ENCODE measurements around the gene RAP1B.

The RAP1B gene

DNA sequence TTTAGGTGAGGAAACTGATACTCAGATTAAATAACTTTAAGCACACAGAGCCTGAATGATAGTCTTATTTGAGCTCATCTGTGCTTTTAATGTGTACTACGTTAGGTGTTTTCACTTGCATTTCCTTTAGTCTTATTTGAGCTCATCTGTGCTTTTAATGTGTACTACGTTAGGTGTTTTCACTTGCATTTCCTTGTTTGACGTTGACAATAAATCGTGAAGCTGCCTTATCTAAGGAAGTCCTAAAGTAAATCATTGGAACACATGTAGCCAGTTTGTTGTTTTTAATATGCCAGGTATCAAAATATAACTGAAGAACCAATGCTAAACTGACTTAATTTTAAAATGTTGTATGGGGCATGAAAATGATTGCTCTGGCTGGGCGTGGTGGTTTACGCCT is 2.0 kb downstream of the RAP1B start:
- Histone ChIP-seq H3K36me3 (ENCODE audit: control insufficient read depth, low read depth, low read length) (peaks cover 4% of the 10 kb centered on the region), H3K9ac (ENCODE audit: low read length) (no peak overlapping the region), H3K4me1 (ENCODE audit: control insufficient read depth, low read depth, low read length) (peaks cover 26% of the 10 kb centered on the region), H3K4me3 (ENCODE audit: low read length) (peak overlapping the region; percentile 90), H3K9me3 (ENCODE audit: control insufficient read depth, low read depth, low read length) (no peaks in the 10 kb centered on the region), H3K27ac (ENCODE audit: low read length) (no peak overlapping the region), H3K27me3 (ENCODE audit: control insufficient read depth, insufficient read depth, low read length) (no peaks in the 10 kb centered on the region)

DNA sequence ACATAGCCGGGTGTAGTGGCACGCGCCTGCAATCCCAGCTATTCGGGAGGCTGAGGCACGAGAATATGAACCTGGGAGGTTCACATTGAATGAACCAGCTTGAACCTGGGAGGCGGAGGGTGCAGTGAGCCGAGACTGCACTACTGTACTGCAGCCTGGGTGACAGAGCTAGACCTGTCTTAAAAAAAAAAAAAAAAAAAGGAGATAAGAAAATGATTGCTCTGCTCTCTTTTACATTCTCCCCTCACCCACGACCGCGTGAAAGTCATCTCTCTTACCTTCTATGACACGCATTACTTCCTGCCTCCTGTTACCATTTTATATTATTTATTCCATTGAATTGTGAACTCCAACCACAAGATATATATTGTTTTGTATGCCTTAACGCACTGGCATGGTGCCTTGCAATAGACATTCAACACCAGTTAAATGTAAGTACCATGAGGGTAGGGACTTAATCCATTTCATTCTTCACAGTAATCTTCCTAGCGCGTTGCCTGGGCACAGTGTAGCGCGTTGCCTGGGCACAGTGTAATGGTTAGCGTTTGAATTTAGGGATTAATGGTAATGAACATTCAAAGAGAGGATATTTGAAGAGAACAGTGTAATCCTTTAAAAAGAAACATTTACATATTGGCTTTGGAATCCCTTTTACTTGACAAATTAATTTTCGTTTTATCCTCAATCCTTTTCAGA is 2.7 kb downstream of the RAP1B start:
- Histone ChIP-seq H3K4me1 (ENCODE audit: control insufficient read depth, low read depth, low read length) (peaks cover 20% of the 10 kb centered on the region), H3K9ac (ENCODE audit: low read length) (no peak overlapping the region), H3K4me3 (ENCODE audit: low read length) (peak overlapping the region; percentile 90), H3K36me3 (ENCODE audit: control insufficient read depth, low read depth, low read length) (peaks cover 4% of the 10 kb centered on the region), H3K27me3 (ENCODE audit: control insufficient read depth, insufficient read depth, low read length) (no peaks in the 10 kb centered on the region), H3K9me3 (ENCODE audit: control insufficient read depth, low read depth, low read length) (no peaks in the 10 kb centered on the region), H3K27ac (ENCODE audit: low read length) (no peak overlapping the region)

DNA sequence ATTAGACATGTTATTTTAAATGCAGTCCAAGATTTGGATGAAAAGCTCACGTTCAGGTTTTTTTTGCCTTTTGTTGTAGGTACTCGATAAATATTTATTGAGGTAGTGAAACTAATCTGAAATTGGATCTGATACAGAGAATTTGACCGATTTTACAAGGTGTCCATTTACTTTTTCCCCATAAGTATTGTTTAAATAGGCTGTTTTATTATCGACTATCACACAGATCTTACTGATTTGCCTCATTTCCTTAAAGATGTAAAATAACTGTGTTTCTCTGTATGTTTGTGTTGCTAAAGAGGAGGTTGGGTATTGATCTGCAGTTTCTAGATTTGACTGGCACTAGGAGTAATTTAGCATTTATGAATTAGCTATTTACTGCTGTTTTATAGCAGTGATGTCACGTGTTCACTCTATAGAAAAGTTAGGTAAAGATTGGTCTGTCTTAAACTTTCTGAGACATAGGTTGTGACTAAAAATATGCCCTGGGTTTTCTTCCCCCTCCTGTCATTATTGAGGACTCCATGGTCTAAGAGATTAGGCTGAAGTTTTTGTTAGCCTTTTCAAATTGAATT is 3.5 kb downstream of the RAP1B start:
- no peaks in the 10 kb centered on the region for H3K9me3 ChIP-seq (ENCODE audit: control insufficient read depth, low read depth, low read length)
- no peaks in the 10 kb centered on the region for H3K27me3 ChIP-seq (ENCODE audit: control insufficient read depth, insufficient read depth, low read length)
- peaks cover 4% of the 10 kb centered on the region for H3K36me3 ChIP-seq (ENCODE audit: control insufficient read depth, low read depth, low read length)
- no peak overlapping the region for H3K4me3 ChIP-seq (ENCODE audit: low read length)
- peaks cover 20% of the 10 kb centered on the region for H3K4me1 ChIP-seq (ENCODE audit: control insufficient read depth, low read depth, low read length)
- no peak overlapping the region for H3K9ac ChIP-seq (ENCODE audit: low read length)
- H3K27ac ChIP-seq (ENCODE audit: low read length) = no peak overlapping the region

DNA sequence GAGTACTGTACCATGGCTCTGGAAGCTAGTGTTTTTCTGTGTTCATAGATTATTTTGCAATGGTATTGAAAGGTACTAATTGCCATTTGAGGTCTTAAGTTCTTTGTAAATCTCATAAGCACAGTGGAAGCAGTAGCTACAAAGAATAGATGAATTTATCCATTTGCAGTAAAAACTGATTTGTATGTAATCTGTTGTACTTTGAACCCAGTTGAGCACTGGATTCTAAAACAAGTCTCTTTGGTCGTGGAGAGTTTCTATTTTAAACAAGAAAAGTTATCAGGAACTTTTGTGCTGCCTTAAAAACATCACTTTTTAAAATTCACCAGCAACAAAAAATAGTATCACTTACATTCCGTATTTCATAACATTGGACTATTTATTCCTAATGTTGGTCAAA is 4.1 kb downstream of the RAP1B start:
- Histone ChIP-seq H3K27ac (ENCODE audit: low read length) (no peak overlapping the region), H3K4me1 (ENCODE audit: control insufficient read depth, low read depth, low read length) (peaks cover 15% of the 10 kb centered on the region), H3K9me3 (ENCODE audit: control insufficient read depth, low read depth, low read length) (no peaks in the 10 kb centered on the region), H3K9ac (ENCODE audit: low read length) (no peak overlapping the region), H3K4me3 (ENCODE audit: low read length) (no peak overlapping the region), H3K27me3 (ENCODE audit: control insufficient read depth, insufficient read depth, low read length) (no peaks in the 10 kb centered on the region), H3K36me3 (ENCODE audit: control insufficient read depth, low read depth, low read length) (peaks cover 4% of the 10 kb centered on the region)

DNA sequence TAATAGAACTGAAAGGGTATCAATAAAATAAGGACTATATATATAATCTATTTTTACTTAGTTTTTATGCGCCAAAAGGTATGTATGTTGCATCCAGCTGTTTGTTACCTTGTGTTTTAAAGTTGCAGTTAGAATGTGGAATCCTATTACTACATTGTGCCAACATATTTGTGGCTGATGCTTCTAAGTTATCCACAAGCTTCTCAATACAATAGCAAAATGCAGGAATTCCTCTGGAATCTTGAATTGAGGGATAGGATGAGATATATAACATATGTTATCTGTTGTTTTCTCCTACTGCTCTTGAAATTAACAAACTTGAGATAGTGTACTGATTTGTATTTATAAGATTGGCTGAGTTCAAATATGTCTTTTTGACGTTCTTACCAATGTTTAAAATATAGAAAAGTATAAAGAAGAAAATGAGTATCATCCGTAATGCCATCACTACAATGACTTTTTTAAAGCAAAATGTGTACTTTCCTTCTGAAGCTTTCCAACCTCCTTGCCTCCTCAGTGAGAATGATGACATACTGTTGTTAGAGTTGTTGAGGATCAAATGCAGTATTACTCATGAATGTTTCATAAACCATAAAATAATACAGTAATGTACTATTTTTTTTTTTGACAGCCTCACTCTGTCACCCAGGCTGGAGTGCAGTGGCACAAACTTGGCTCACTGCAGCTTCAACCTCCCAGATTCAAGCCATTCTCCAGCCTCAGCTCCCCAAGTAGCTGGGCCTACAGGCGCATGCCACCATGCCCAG is 6.6 kb downstream of the RAP1B start:
- H3K27ac ChIP-seq (ENCODE audit: low read length) = no peak overlapping the region
- no peak overlapping the region for H3K9ac ChIP-seq (ENCODE audit: low read length)
- H3K27me3 ChIP-seq (ENCODE audit: control insufficient read depth, insufficient read depth, low read length) = no peaks in the 10 kb centered on the region
- peaks cover 26% of the 10 kb centered on the region for H3K4me1 ChIP-seq (ENCODE audit: control insufficient read depth, low read depth, low read length)
- peaks cover 4% of the 10 kb centered on the region for H3K36me3 ChIP-seq (ENCODE audit: control insufficient read depth, low read depth, low read length)
- H3K9me3 ChIP-seq (ENCODE audit: control insufficient read depth, low read depth, low read length) = no peaks in the 10 kb centered on the region
- H3K4me3 ChIP-seq (ENCODE audit: low read length) = no peak overlapping the region

DNA sequence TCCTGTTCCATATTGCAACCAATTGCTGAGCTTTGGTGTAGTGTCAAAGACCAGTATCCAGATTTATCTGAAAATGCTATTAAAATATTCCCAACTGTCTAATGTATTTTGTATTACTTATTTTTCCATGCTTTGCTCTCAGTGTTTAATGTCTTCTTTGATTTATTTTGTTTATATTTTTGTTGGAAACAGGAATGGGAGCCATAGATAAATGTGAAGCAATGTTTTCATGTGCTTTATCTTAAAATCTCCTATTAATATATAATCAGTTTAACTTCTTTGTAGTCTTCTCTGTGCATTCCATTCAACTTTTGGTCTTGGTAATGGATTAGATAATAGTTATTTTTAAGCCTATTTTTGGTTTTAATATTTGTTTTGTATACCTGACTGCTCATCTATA is 8.8 kb downstream of the RAP1B start:
- peaks cover 24% of the 10 kb centered on the region for H3K4me1 ChIP-seq (ENCODE audit: control insufficient read depth, low read depth, low read length)
- no peaks in the 10 kb centered on the region for H3K9me3 ChIP-seq (ENCODE audit: control insufficient read depth, low read depth, low read length)
- no peak overlapping the region for H3K9ac ChIP-seq (ENCODE audit: low read length)
- H3K4me3 ChIP-seq (ENCODE audit: low read length) = no peak overlapping the region
- H3K27ac ChIP-seq (ENCODE audit: low read length) = no peak overlapping the region
- no peaks in the 10 kb centered on the region for H3K27me3 ChIP-seq (ENCODE audit: control insufficient read depth, insufficient read depth, low read length)
- H3K36me3 ChIP-seq (ENCODE audit: control insufficient read depth, low read depth, low read length) = no peaks in the 10 kb centered on the region

DNA sequence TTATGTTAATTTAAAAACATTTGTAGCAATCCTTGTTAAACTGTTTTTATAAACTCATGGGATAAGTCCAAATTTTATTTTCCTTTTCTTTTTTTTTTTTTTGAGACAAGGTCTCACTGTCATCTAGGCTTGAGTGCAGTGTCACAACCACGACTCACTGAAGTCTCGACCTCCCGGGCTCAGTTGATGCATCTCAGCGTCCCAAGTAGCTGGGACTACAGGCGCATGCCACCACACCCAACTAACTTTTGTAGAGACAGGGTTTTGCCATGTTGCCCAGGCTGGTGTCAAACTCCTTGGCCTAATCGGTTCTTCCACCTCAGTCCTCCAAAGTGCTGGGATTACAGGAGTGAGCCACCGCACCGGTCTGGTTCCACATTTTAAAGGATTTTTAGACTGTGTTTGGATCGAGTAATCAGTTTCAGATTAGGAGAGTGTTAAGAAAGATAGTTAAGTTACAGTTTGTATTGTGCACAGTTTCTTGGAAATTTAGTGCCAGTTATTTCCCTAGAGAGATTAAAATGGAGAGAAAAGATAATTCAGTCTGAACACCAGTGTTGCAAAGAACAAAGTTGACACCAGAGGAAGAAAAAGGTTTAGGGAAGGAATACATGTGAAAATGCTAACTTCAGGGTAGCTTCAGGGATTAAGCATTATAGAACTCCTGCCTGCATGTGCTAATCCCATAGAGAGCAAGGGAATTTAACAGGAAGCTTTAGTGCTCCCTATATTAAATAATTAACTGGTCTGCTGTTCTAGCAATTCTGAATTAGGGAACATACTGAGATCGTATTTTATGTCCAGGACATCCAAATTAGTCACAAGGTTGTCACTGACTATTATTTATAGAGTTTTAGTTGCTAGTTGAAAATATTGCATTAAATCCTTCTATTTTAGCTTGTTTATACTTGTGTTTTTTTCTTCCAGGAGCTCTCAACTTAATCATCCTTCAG is 10.1 kb downstream of the RAP1B start:
- Histone ChIP-seq H3K4me1 (ENCODE audit: control insufficient read depth, low read depth, low read length) (peaks cover 24% of the 10 kb centered on the region), H3K9ac (ENCODE audit: low read length) (no peak overlapping the region), H3K27ac (ENCODE audit: low read length) (no peak overlapping the region), H3K4me3 (ENCODE audit: low read length) (no peak overlapping the region), H3K36me3 (ENCODE audit: control insufficient read depth, low read depth, low read length) (peaks cover 3% of the 10 kb centered on the region), H3K9me3 (ENCODE audit: control insufficient read depth, low read depth, low read length) (no peaks in the 10 kb centered on the region), H3K27me3 (ENCODE audit: control insufficient read depth, insufficient read depth, low read length) (no peaks in the 10 kb centered on the region)

DNA sequence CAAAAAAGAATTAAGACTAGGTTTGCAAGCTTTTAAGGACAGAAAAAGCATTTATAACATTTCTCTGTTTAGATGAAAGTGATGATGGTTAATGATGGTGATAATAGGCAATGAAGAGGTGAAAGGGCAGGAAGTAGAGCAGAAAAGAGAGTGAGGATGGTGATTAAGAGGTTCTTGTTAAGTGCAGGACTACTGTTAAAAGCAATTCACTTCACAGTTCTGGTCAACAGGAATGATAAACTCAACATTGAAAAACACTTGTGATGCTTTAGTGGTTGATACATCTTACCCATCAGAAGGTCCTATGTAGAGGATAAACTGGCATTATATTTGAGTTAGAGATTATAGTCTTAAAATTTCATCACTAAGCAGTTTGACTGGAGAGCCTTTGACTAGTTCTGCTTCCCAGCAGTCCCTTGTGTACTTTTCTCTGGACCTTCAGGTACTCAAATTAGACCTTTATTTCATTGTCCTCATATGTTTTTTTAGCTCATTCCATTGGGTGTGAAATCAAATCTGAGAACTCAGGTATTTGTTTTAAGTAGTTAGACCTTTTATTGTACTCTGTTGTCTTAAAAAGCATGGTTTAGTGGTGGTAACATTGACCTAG is 10.9 kb downstream of the RAP1B start:
- Histone ChIP-seq H3K9ac (ENCODE audit: low read length) (no peak overlapping the region), H3K36me3 (ENCODE audit: control insufficient read depth, low read depth, low read length) (peaks cover 3% of the 10 kb centered on the region), H3K4me3 (ENCODE audit: low read length) (no peak overlapping the region), H3K9me3 (ENCODE audit: control insufficient read depth, low read depth, low read length) (no peaks in the 10 kb centered on the region), H3K4me1 (ENCODE audit: control insufficient read depth, low read depth, low read length) (peaks cover 24% of the 10 kb centered on the region), H3K27ac (ENCODE audit: low read length) (no peak overlapping the region), H3K27me3 (ENCODE audit: control insufficient read depth, insufficient read depth, low read length) (no peaks in the 10 kb centered on the region)

DNA sequence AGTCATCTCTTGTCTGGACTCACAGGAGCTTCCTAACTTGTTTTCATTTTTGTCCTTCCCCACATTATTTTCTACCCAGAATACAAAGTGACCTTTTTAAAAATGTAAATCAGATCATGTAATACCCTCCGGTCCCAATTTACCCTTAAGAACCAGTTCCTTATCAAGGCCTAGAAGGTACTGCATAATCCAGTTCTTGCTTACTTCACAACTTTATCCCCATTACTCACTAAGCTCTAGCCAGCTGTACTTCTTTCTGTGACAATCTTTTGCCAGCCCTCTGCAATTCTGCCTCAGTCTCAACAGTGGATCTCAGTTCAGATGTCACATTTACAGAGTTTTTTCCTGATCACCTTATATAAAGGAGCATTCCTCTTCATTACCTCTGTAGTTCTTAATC is 11.6 kb downstream of the RAP1B start:
- no peaks in the 10 kb centered on the region for H3K9me3 ChIP-seq (ENCODE audit: control insufficient read depth, low read depth, low read length)
- peaks cover 3% of the 10 kb centered on the region for H3K36me3 ChIP-seq (ENCODE audit: control insufficient read depth, low read depth, low read length)
- H3K4me3 ChIP-seq (ENCODE audit: low read length) = no peak overlapping the region
- H3K9ac ChIP-seq (ENCODE audit: low read length) = no peak overlapping the region
- H3K27me3 ChIP-seq (ENCODE audit: control insufficient read depth, insufficient read depth, low read length) = no peaks in the 10 kb centered on the region
- no peak overlapping the region for H3K27ac ChIP-seq (ENCODE audit: low read length)
- peaks cover 24% of the 10 kb centered on the region for H3K4me1 ChIP-seq (ENCODE audit: control insufficient read depth, low read depth, low read length)

DNA sequence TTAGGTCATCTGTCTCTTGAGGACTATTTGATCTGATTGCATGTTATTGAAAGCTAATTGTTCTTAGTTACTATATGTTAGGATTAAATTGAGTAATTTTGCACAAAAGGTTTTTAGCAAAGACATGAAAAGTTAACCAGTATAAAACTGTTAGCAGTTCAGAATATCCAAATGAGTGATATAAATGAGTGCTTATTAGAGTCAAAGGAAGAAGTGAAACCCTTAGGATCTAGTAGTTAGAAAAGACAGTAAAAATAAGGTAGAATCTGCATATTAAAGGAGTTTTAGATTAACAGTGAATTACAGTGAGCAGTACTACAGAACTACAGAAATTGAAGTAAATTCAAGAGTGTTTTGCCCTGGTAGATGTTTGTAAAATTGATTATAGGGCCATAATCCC is 12.4 kb downstream of the RAP1B start:
- Histone ChIP-seq H3K9me3 (ENCODE audit: control insufficient read depth, low read depth, low read length) (no peaks in the 10 kb centered on the region), H3K27ac (ENCODE audit: low read length) (no peak overlapping the region), H3K9ac (ENCODE audit: low read length) (no peak overlapping the region), H3K4me3 (ENCODE audit: low read length) (no peak overlapping the region), H3K4me1 (ENCODE audit: control insufficient read depth, low read depth, low read length) (peaks cover 24% of the 10 kb centered on the region), H3K36me3 (ENCODE audit: control insufficient read depth, low read depth, low read length) (peaks cover 3% of the 10 kb centered on the region), H3K27me3 (ENCODE audit: control insufficient read depth, insufficient read depth, low read length) (no peaks in the 10 kb centered on the region)

DNA sequence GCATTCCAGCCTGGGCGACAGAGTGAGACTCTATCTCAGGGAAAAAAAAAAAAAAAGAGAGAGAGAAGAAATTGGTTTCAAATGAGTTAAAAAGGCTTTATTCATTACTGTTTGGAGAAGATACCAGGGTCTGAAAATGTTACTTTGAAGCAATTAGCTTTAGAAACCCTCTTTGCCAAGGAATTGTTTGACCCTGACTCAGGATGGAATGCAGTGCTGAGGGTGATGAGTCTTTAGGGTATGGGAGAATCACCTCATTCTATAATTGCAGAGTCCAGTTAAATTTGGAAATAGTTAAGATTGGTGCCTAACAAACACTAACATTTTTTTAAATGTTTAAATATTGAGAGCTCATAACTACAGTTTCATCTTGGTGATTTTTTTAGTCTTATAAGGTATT is 13.3 kb downstream of the RAP1B start:
- Histone ChIP-seq H3K4me3 (ENCODE audit: low read length) (no peak overlapping the region), H3K27ac (ENCODE audit: low read length) (no peak overlapping the region), H3K27me3 (ENCODE audit: control insufficient read depth, insufficient read depth, low read length) (no peaks in the 10 kb centered on the region), H3K9me3 (ENCODE audit: control insufficient read depth, low read depth, low read length) (no peaks in the 10 kb centered on the region), H3K4me1 (ENCODE audit: control insufficient read depth, low read depth, low read length) (peaks cover 24% of the 10 kb centered on the region), H3K36me3 (ENCODE audit: control insufficient read depth, low read depth, low read length) (peaks cover 3% of the 10 kb centered on the region), H3K9ac (ENCODE audit: low read length) (no peak overlapping the region)
